Activated CD4-positive, alpha-beta memory T cell treated with anti-CD3 and anti-CD28 coated beads, Interleukin-2, amount 10 ng/mL, durations not matched to agents 7 days and 5 days (primary cell): ENCODE data around the gene RNF182. TPM values are rescaled to one million over a fixed set of nuclear protein-coding genes. Genes with fewer than 3 reads are reported as not detected.

ENCODE experiments used
- CTCF ChIA-PET: fragments of 350-600 bp; sonication (Branson Sonifier 250); formaldehyde crosslinking; loops from one replicate; lab custom pipeline; 2021; ENCODE audit warnings: antibody characterized with exemption, inconsistent platforms; lab: Charles Lee
- POLR2A ChIA-PET: fragments of 350-600 bp; sonication (Branson Sonifier 250); formaldehyde crosslinking; loops from one replicate; lab custom pipeline; 2021; ENCODE audit warnings: antibody characterized with exemption; lab: Charles Lee
- DNase-seq: peaks from one replicate; pipeline ENCODE4 v3.0.0-alpha.2; 2020
- H3K27ac Mint-ChIP-seq: one replicate; pipeline ENCODE4 v1.8.0; 2021; ENCODE audit warnings: mild to moderate bottlenecking, mixed read lengths
- H3K27me3 Mint-ChIP-seq: one replicate; pipeline ENCODE4 v1.8.0; 2021; ENCODE audit warnings: mixed read lengths
- H3K36me3 Mint-ChIP-seq: one replicate; pipeline ENCODE4 v1.8.0; 2021; ENCODE audit warnings: low read depth, mixed read lengths
- H3K4me1 Mint-ChIP-seq: one replicate; pipeline ENCODE4 v1.8.0; 2021; ENCODE audit warnings: mixed read lengths
- H3K4me3 Mint-ChIP-seq: one replicate; pipeline ENCODE4 v1.8.0; 2021; ENCODE audit warnings: mild to moderate bottlenecking, mixed read lengths
- H3K9me3 Mint-ChIP-seq: one replicate; pipeline ENCODE4 v1.8.0; 2021; ENCODE audit warnings: mixed read lengths
- total RNA-seq, 2 experiments: library from RNA; stranded (reverse); gene quantifications; one replicate each; pipeline ENCODE4 v1.2.3, GENCODE V29; 2021

Gene RNF182
- total RNA-seq, 2 experiments from 2014 or later = not detected

- no peak overlapping the region for H3K27ac Mint-ChIP-seq
- H3K9me3 Mint-ChIP-seq = no peaks in the 10 kb centered on the region
- POLR2A ChIA-PET = interaction anchor here (0.7 kb wide), 1 partner anchor 17 kb away, joined by 3 read pairs; no protein-coding TSS in a partner anchor
- H3K27me3 Mint-ChIP-seq = peaks cover 10% of the 10 kb centered on the region
- DNase-seq = no peak
- CTCF ChIA-PET = no interaction called here
- no peak overlapping the region for H3K4me3 Mint-ChIP-seq
- peaks cover 2% of the 10 kb centered on the region for H3K4me1 Mint-ChIP-seq
- H3K36me3 Mint-ChIP-seq = no peaks in the 10 kb centered on the region
Observed at GRCh38 chr6:14020551-14020950, 95.8 kb downstream of the RNF182 start.

- Mint-ChIP-seq H3K36me3 (no peaks in the 10 kb centered on the region), H3K9me3 (no peaks in the 10 kb centered on the region), H3K27me3 (peaks cover 12% of the 10 kb centered on the region)
Observed at GRCh38 chr6:14021449-14021848, 96.7 kb downstream of the RNF182 start.

GRCh38 chr6:14022673-14023072 lies 97.9 kb downstream of the RNF182 start:
- H3K27me3 Mint-ChIP-seq = peaks cover 18% of the 10 kb centered on the region
- no peak overlapping the region for H3K27ac Mint-ChIP-seq
- peaks cover 3% of the 10 kb centered on the region for H3K4me1 Mint-ChIP-seq
- CTCF ChIA-PET = no interaction called here
- H3K36me3 Mint-ChIP-seq = no peaks in the 10 kb centered on the region
- no peak for DNase-seq
- POLR2A ChIA-PET = no interaction called here
- no peaks in the 10 kb centered on the region for H3K9me3 Mint-ChIP-seq
- no peak overlapping the region for H3K4me3 Mint-ChIP-seq

More at GRCh38 chr6:14021449-14021848, 96.7 kb downstream of the RNF182 start:
- Mint-ChIP-seq H3K4me3 (no peak overlapping the region), H3K4me1 (peaks cover 2% of the 10 kb centered on the region), H3K27ac (no peak overlapping the region)
- CTCF ChIA-PET = no interaction called here
- POLR2A ChIA-PET = no interaction called here
- no peak for DNase-seq

- Mint-ChIP-seq H3K9me3 (no peaks in the 10 kb centered on the region), H3K4me3 (no peak overlapping the region), H3K27ac (no peak overlapping the region), H3K27me3 (peaks cover 21% of the 10 kb centered on the region), H3K4me1 (peaks cover 3% of the 10 kb centered on the region), H3K36me3 (no peaks in the 10 kb centered on the region)
- POLR2A ChIA-PET = no interaction called here
- CTCF ChIA-PET = interaction anchor here (0.9 kb wide), 1 partner anchor 23 kb away, joined by 3 read pairs; no protein-coding TSS in a partner anchor
- DNase-seq = no peak
Observed at GRCh38 chr6:14023855-14024254, 99.1 kb downstream of the RNF182 start.

GRCh38 chr6:14025160-14025559 lies 100.4 kb downstream of the RNF182 start:
- CTCF ChIA-PET = interaction anchor here (0.8 kb wide), 1 partner anchor 42 kb away, joined by 4 read pairs; no protein-coding TSS in a partner anchor
- POLR2A ChIA-PET = no interaction called here
- DNase-seq = no peak
- H3K4me3 Mint-ChIP-seq = no peak overlapping the region
- peaks cover 3% of the 10 kb centered on the region for H3K4me1 Mint-ChIP-seq
- H3K36me3 Mint-ChIP-seq = no peaks in the 10 kb centered on the region
- H3K27ac Mint-ChIP-seq = no peak overlapping the region
- peaks cover 23% of the 10 kb centered on the region for H3K27me3 Mint-ChIP-seq
- no peaks in the 10 kb centered on the region for H3K9me3 Mint-ChIP-seq

- peaks cover 3% of the 10 kb centered on the region for H3K4me1 Mint-ChIP-seq
- H3K36me3 Mint-ChIP-seq = no peaks in the 10 kb centered on the region
- H3K9me3 Mint-ChIP-seq = no peaks in the 10 kb centered on the region
- CTCF ChIA-PET = no interaction called here
- H3K27ac Mint-ChIP-seq = no peak overlapping the region
- POLR2A ChIA-PET = no interaction called here
- H3K4me3 Mint-ChIP-seq = no peak overlapping the region
- peaks cover 30% of the 10 kb centered on the region for H3K27me3 Mint-ChIP-seq
- no peak for DNase-seq
Observed at GRCh38 chr6:14026831-14027539, 102.2 kb downstream of the RNF182 start.

GRCh38 chr6:14028631-14029030 lies 103.9 kb downstream of the RNF182 start:
- Mint-ChIP-seq H3K27me3 (peaks cover 29% of the 10 kb centered on the region), H3K4me3 (no peak overlapping the region), H3K4me1 (peaks cover 3% of the 10 kb centered on the region), H3K9me3 (no peaks in the 10 kb centered on the region), H3K36me3 (no peaks in the 10 kb centered on the region), H3K27ac (no peak overlapping the region)
- ChIA-PET POLR2A (no interaction called here), CTCF (interaction anchor here (0.6 kb wide), 2 partner anchors 40 to 404 kb away, joined by 3 to 6 read pairs; no protein-coding TSS in a partner anchor)
- no peak for DNase-seq

- no peak for DNase-seq
- Mint-ChIP-seq H3K27me3 (peaks cover 39% of the 10 kb centered on the region), H3K4me1 (peaks cover 3% of the 10 kb centered on the region), H3K36me3 (no peaks in the 10 kb centered on the region), H3K9me3 (no peaks in the 10 kb centered on the region), H3K27ac (no peak overlapping the region), H3K4me3 (no peak overlapping the region)
- ChIA-PET CTCF (interaction anchor here (1.2 kb wide), 1 partner anchor 17 kb away, joined by 3 read pairs; no protein-coding TSS in a partner anchor), POLR2A (no interaction called here)
Observed at GRCh38 chr6:14029605-14030004, 104.9 kb downstream of the RNF182 start.

Other genes starting within 250 kb of the RNF182 start
- 10 to 100 TPM; 66.8 to 69.1 TPM for gene RANBP9, start 213.1 kb upstream of the RNF182 start, total RNA-seq
- gene MCUR1, start 110.4 kb upstream of the RNF182 start, total RNA-seq = 10 to 100 TPM; 23.1 to 23.4 TPM
- 1 to 10 TPM; 5.5 to 6.4 TPM for gene CD83, start 192.8 kb downstream of the RNF182 start, total RNA-seq